Measurements from ENCODE around the gene IGSF23. TPM values are rescaled to one million over a fixed set of nuclear protein-coding genes. Genes with fewer than 3 reads are reported as not detected.

Gene IGSF23, protein sequence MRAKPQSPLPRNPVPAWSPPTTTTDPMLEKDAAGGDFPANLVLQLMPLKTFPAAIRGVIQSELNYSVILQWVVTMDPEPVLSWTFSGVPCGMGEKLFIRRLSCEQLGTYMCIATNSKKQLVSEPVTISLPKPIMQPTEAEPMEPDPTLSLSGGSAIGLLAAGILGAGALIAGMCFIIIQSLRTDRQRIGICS
- total RNA-seq, result not detected

DNA sequence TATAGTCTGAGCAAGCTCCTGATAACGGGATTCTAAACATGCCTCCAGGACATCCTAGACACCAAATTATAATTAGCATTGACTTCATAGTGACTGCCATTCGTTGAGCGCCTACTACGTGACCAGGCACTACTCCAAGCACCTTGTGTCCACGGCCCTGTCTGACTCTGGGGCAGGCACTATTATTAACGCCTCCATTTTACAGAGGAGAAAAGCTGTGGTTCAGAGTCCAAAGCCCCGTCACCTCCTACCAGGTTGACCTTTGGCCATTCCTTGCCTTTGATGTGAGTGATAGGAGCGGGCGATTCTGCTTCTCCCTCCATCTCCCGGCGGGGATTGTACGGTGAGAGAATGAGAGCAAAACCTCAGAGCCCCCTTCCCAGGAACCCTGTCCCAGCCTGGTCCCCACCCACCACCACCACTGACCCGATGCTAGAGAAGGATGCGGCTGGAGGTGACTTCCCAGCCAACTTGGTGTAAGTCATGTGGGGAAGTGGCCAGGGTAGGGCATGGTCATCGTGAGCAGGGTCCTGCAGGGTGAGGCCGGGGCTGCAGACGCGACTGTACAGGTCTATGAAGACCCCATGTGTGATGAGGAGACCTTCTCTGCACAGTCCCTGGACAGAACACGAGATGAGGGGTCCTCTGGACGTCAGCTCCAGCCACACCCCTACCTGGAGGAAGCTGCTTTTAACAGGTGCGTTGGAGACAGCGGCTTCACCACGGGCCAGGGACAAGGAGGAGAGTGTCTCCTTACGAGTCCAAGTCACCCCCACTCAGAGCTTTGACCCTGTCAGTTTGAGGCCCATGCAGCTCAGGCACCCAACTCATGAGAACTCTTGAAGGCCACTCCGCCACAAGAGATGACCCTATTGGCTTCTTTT is at the start of gene IGSF23:
TSS of gene IGSF23 (plus strand) at position 269 of the 884 bp plus-strand sequence. CDS start at position 352, 83 bp downstream.
- Histone ChIP-seq H3K4me3 (ENCODE audit: low read length) (no peak within 1 kb of the TSS), H3K4me1 (ENCODE audit: insufficient read depth, low read length) (peaks cover 6% of the 10 kb centered on the region), H3K9me3 (ENCODE audit: low read depth, low read length) (no peaks in the 10 kb centered on the region), H3K27me3 (ENCODE audit: insufficient read depth, low read length) (no peaks in the 10 kb centered on the region)

DNA sequence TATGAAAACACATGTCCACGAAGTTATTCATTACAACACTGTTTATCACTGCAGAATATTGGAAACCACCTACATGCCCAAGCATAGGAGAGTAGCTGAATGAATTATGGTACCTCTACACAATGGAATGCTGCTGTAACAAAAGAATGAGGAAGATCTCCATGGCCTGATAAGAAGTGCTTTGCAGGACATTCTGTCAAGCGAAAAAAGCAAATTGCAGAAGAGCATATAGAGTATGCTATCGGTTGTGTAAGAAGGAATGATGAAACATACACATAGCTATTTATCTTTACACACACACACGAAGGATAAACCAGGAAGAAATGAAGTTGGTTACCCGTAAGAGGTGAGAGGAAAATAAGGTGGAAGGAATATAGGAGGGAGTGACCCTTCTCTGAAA is 46.4 kb upstream of the IGSF23 start:
- H3K9me3 ChIP-seq (ENCODE audit: low read depth, low read length), result no peaks in the 10 kb centered on the region

DNA sequence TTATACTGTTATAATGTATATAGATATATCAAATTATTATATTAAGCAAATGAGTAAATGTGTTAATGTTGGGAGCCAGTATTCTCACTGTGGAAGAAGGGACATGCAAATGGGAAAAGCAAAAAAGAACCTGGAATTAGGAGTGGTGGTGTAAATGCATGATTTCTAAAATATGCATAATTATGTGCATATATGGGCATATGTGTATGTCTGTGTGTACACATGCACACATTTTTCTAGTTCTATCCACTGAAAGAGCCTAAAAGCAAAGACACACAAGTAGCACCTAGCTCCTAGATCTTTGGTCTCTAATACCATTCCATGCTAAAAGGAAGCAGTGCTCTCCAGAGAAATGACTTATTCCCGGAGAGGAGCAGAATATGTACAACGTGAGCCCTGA is 45.6 kb upstream of the IGSF23 start:
- H3K4me1 ChIP-seq (ENCODE audit: insufficient read depth, low read length), result peaks cover 3% of the 10 kb centered on the region
- no peak overlapping the region for H3K4me3 ChIP-seq (ENCODE audit: low read length)
- no peaks in the 10 kb centered on the region for H3K27me3 ChIP-seq (ENCODE audit: insufficient read depth, low read length)
- H3K9me3 ChIP-seq (ENCODE audit: low read depth, low read length), result no peaks in the 10 kb centered on the region

More for the DNA sequence above, 46.4 kb upstream of the IGSF23 start:
- no peak overlapping the region for H3K4me3 ChIP-seq (ENCODE audit: low read length)
- H3K4me1 ChIP-seq (ENCODE audit: insufficient read depth, low read length), result peaks cover under 1% of the 10 kb centered on the region
- no peaks in the 10 kb centered on the region for H3K27me3 ChIP-seq (ENCODE audit: insufficient read depth, low read length)

DNA sequence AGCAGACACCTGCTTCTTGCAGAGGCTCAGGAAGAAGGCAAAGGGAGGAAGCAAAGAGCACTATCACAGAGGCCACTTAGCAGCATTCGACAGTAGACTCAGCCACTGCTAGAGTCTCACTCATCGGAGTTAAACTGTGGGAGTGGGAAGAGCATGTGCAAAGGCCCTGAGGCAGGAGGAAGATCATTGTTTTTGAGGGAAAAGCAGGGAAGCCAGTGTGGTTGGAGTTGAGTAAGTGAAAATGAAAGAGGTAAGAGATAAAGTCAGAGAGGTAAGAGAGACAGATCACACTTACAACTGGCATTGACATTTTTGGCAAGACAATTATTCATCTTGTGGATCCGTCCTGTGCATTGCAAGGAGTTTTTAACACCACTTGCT is 42.8 kb upstream of the IGSF23 start:
- Histone ChIP-seq H3K9me3 (ENCODE audit: low read depth, low read length) (no peaks in the 10 kb centered on the region), H3K4me3 (ENCODE audit: low read length) (no peak overlapping the region), H3K27me3 (ENCODE audit: insufficient read depth, low read length) (no peaks in the 10 kb centered on the region), H3K4me1 (ENCODE audit: insufficient read depth, low read length) (peaks cover 3% of the 10 kb centered on the region)

DNA sequence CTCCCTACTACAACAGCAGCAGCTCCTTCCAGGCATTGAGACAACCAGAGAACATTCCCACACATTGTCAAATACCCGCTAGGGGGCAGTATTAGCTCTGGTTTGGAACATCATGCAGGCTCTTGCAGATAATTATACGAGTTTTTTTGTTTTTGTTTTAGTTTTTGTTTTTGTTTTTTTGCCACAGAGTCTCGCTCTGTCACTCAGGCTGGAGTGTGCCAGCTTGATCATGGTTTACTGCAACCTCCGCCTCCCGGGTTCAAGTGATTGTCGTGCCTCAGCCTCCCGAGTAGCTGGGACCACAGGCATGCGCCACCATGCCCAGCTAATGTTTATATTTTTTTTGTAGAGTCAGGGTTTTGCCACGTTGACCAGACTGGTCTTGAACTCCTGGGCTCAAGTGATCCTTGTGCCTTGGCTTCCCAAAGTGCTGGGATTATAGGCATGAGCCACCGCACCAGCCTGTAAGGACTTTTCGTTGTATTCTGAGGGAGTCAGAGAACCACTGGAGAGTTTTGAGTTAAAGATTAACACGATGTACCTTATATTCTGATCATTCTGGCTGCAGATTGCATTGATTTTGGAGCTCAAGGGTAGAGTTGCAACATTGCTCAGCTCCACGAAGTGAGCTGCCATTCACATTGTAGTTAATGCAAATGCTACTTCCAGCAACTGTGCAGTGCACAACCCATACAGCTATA is 42.2 kb upstream of the IGSF23 start:
- Histone ChIP-seq H3K4me1 (ENCODE audit: insufficient read depth, low read length) (peaks cover 3% of the 10 kb centered on the region), H3K4me3 (ENCODE audit: low read length) (no peak overlapping the region), H3K27me3 (ENCODE audit: insufficient read depth, low read length) (no peaks in the 10 kb centered on the region), H3K9me3 (ENCODE audit: low read depth, low read length) (no peaks in the 10 kb centered on the region)

DNA sequence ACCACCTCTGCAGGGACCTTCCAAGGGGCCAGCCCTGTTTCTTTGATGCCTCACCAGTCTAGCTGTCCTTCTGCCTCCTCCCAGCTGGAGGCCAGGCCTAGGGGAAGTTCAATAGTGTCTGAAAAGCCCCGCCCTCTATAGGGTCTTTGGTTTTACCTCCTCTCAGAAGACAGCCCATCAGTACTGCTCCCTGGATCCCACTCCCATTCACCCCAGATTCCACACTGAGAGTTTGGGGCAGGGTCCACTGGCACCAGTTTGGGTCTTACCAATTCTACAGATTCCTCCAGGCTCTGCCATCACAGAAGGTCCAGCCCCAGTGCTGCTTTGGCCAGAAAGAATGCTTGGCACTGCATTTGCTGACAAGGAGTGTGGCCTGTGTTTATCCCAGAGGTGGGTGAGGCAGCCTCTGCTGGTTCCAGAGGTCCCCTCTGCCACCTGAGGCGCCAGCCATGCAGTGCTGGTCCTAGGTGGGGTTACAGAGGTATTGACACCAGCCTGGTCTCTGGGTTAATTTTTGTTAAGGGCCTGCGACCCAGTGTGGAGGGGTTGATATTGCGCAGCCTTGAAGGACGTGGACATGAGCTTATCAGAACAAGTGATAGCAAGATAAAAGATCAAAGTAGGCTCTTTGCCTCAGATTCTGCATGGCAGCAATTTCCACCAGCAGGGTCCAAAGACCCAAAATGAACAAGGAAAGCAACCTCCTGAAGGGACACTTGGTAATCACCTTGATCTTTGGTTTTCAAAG is 41.4 kb upstream of the IGSF23 start:
- no peaks in the 10 kb centered on the region for H3K27me3 ChIP-seq (ENCODE audit: insufficient read depth, low read length)
- H3K9me3 ChIP-seq (ENCODE audit: low read depth, low read length), result no peaks in the 10 kb centered on the region
- H3K4me1 ChIP-seq (ENCODE audit: insufficient read depth, low read length), result peaks cover 3% of the 10 kb centered on the region
- no peak overlapping the region for H3K4me3 ChIP-seq (ENCODE audit: low read length)

DNA sequence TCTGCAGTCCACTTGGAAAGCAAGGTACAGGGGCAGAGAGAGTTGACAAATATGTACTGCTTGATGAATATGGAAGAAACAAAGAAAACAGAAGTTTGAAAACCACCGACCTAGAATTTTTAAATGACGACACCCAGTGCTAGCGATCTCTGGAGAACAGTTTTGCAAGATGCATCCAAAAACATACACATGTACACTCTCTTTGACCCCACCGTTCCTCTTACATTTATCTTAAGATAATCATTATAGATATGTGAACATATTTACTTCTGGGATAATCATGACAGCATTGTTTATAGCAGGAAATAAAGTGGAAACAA is 40.8 kb upstream of the IGSF23 start:
- Histone ChIP-seq H3K9me3 (ENCODE audit: low read depth, low read length) (no peaks in the 10 kb centered on the region), H3K4me1 (ENCODE audit: insufficient read depth, low read length) (peaks cover 3% of the 10 kb centered on the region), H3K4me3 (ENCODE audit: low read length) (no peak overlapping the region), H3K27me3 (ENCODE audit: insufficient read depth, low read length) (no peaks in the 10 kb centered on the region)

DNA sequence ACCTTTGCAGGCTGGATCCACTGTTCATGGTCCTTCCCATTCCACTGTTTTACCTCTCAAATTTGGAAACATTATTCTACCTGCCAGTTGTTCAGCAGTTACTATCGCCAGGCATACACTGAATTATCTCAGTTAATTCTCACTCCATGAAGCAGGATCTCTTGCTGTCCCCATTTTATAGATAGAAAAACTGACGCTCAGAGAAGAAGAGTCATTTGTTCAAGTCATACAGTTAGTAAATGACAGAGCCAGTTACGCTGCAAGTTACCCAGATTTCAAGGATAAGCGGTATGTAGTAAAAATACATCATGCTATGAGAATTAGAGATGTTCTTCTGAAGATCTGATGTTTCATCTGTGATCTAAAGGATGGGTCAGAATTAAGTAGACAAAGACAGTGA is 40.2 kb upstream of the IGSF23 start:
- no peaks in the 10 kb centered on the region for H3K27me3 ChIP-seq (ENCODE audit: insufficient read depth, low read length)
- H3K9me3 ChIP-seq (ENCODE audit: low read depth, low read length), result no peaks in the 10 kb centered on the region
- peaks cover 3% of the 10 kb centered on the region for H3K4me1 ChIP-seq (ENCODE audit: insufficient read depth, low read length)
- no peak overlapping the region for H3K4me3 ChIP-seq (ENCODE audit: low read length)

DNA sequence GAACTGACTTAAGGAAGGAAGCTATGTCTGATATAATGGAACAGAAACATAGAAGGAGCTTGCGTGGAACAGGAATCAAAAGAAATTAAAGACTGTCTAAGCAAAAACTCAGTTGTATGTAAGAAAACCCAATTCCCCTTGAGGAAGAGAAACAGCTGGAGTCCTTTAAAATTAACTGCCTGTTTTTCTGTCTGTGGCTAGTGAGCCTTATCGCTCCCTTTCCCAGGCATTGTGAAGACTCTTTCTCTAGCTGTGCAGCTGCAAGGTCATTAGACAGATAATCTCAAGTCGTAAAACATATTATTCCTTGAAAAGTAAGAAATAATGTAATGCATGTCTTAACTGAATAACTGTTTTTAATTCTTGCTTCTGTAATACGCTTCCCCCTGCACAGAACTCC is 39.7 kb upstream of the IGSF23 start:
- H3K27me3 ChIP-seq (ENCODE audit: insufficient read depth, low read length), result no peaks in the 10 kb centered on the region
- no peaks in the 10 kb centered on the region for H3K9me3 ChIP-seq (ENCODE audit: low read depth, low read length)
- no peak overlapping the region for H3K4me3 ChIP-seq (ENCODE audit: low read length)
- H3K4me1 ChIP-seq (ENCODE audit: insufficient read depth, low read length), result peaks cover 3% of the 10 kb centered on the region

DNA sequence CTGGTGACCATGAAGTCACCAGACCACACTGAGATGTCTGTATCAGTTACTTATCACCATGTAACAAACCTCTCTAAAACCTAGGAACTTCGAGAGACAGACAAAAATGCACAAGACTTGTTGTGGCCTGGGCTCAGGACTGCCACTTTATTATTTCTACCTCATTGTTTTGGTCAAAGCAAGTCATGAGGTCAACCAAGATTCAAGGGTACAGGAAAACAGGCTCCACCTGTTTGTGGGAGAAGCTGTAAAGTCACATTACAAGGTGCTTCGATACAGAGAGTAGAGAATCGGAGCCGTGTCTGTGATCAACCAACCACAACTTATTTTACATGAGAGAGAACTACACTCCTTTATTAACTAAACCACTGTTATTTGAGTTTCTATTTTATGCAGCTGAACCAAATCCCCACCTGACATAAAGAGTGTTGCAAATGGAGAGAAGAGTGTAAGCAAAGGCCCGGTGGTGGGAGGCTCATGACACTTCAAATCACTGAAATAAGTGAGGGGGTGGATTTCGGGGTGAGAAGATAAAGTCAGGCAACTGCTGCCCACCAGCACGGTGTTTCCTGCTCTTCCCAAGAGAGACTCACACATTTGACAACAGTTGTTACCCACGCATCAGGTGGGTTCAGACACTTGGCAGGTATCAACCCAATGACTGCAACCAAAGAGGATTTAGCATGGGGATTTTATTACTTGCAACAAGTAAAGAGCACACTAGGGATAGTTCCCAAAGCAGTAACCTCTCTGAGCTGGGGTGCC is 39.0 kb upstream of the IGSF23 start:
- H3K27me3 ChIP-seq (ENCODE audit: insufficient read depth, low read length), result no peaks in the 10 kb centered on the region
- no peak overlapping the region for H3K4me3 ChIP-seq (ENCODE audit: low read length)
- H3K9me3 ChIP-seq (ENCODE audit: low read depth, low read length), result no peaks in the 10 kb centered on the region
- H3K4me1 ChIP-seq (ENCODE audit: insufficient read depth, low read length), result peaks cover 3% of the 10 kb centered on the region

DNA sequence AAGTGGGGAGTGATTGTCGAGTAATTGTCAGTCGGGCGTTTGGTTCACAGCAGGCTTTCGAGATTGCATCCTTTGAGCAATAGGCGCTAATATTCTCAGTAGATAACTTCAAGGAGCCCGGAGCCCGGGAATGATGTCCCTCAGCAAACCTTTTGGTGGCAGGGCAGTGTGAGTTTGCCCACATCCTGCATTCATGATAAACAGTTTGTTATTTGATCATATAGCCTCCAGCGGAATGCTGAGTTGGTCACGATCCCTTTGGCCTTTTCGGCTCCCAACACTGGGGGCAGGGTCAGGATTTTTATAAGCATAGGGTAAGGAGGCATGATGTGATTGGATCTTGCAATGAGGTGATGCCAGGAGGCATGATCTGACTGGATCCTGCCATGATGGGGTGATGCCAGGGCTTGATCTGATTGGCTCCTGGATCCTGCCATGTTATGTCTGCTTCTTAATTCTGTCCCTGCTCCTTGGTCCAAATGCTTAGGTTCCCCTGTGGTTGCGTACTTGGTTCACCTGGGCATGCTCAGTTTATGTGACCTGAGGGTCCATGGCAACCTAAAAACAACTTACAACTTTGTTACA is 38.2 kb upstream of the IGSF23 start:
- Histone ChIP-seq H3K9me3 (ENCODE audit: low read depth, low read length) (no peaks in the 10 kb centered on the region), H3K27me3 (ENCODE audit: insufficient read depth, low read length) (no peaks in the 10 kb centered on the region), H3K4me1 (ENCODE audit: insufficient read depth, low read length) (peaks cover 3% of the 10 kb centered on the region), H3K4me3 (ENCODE audit: low read length) (no peak overlapping the region)

DNA sequence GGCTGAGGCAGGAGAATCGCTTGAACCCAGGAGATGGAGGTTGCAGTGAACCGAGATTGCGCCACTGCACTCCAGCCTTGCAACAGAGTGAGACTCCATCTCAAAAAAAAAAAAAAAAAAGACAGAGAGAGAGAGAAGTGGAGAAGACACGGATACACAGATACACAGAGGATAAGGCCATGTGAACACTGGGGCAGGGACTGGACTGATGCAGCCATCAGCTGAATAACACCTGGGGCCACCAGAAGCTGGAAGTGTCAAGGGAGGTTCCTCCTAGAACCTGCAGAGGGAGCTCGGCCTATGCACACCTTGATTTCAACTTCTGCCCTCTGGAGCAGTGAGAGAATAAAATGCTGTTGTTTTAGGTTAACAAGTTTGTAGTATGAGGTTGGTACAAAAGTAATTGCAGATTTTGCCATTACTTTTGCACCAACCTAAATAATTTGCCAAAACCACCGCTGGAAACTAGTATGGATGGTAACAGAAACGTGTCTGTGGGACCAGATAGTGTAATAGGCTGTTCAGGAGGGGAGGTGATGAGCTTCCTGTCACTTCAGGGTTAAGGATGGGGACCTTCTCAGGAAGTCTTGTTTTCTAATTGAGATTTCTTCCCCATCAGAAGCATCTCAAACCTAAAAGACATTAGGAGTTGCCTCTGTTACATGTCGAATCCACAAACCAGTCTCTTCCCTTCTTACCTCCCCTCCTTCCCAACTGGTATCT is 36.4 kb upstream of the IGSF23 start:
- no peaks in the 10 kb centered on the region for H3K9me3 ChIP-seq (ENCODE audit: low read depth, low read length)
- H3K4me3 ChIP-seq (ENCODE audit: low read length), result no peak overlapping the region
- peaks cover 3% of the 10 kb centered on the region for H3K4me1 ChIP-seq (ENCODE audit: insufficient read depth, low read length)
- no peaks in the 10 kb centered on the region for H3K27me3 ChIP-seq (ENCODE audit: insufficient read depth, low read length)

DNA sequence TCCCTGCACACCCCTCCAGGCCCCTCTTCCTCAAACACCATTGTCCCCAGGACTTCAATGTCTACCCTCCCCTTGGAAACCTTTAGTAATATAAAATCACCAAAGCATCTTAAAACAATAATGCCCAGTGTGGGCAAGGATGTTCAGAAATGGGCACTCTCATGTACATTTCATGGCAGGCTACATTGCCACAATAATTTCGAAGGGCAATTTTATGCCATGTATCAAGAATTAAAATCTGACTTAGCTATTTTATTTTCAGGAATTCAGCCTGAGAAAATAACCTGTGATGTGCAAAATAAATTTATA is 35.8 kb upstream of the IGSF23 start:
- Histone ChIP-seq H3K27me3 (ENCODE audit: insufficient read depth, low read length) (no peaks in the 10 kb centered on the region), H3K9me3 (ENCODE audit: low read depth, low read length) (no peaks in the 10 kb centered on the region), H3K4me1 (ENCODE audit: insufficient read depth, low read length) (no peaks in the 10 kb centered on the region), H3K4me3 (ENCODE audit: low read length) (no peak overlapping the region)
